Ecto neural progenitor cell (in vitro differentiated cells): ENCODE measurements around the gene CCDC80.

ENCODE experiments used
- DNase-seq: peaks from one replicate; pipeline ENCODE4 v3.0.0-alpha.2; 2018; ENCODE audit warnings: low spot score

The CCDC80 gene, protein sequence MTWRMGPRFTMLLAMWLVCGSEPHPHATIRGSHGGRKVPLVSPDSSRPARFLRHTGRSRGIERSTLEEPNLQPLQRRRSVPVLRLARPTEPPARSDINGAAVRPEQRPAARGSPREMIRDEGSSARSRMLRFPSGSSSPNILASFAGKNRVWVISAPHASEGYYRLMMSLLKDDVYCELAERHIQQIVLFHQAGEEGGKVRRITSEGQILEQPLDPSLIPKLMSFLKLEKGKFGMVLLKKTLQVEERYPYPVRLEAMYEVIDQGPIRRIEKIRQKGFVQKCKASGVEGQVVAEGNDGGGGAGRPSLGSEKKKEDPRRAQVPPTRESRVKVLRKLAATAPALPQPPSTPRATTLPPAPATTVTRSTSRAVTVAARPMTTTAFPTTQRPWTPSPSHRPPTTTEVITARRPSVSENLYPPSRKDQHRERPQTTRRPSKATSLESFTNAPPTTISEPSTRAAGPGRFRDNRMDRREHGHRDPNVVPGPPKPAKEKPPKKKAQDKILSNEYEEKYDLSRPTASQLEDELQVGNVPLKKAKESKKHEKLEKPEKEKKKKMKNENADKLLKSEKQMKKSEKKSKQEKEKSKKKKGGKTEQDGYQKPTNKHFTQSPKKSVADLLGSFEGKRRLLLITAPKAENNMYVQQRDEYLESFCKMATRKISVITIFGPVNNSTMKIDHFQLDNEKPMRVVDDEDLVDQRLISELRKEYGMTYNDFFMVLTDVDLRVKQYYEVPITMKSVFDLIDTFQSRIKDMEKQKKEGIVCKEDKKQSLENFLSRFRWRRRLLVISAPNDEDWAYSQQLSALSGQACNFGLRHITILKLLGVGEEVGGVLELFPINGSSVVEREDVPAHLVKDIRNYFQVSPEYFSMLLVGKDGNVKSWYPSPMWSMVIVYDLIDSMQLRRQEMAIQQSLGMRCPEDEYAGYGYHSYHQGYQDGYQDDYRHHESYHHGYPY

GRCh38 chr3:112640930-112641801, at the start of gene CCDC80:
Gene CCDC80, minus strand, starts transcription at chr3:112641143. Its CDS starts 1,238 bp downstream, at chr3:112639905.
- DNase-seq: no peak

DNA sequence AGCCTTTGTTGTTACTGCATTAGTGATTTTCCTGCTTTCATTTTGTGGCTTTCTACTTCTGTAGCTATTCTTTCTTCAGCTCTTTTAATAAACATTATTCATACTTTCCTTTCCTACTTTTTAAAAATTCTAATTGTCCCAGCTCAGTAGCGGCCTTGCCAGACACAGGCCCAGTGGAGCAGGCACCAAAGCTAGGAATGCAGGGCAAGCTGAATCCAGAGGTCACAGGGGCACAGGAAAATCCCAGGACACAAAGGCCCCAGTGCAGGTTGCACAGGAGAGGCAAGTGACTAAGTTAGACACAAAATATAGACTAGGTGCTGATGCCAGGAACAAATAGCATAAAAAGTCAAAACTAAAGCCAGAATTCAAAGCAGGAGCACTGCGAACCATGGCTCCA, 49.0 kb upstream of the CCDC80 start:
- DNase-seq: peak; percentile 53

- no peak for DNase-seq
Observed at GRCh38 chr3:112689385-112689784, 48.4 kb upstream of the CCDC80 start.

- DNase-seq: no peak
Observed at GRCh38 chr3:112688819-112689218, 47.9 kb upstream of the CCDC80 start.

DNA sequence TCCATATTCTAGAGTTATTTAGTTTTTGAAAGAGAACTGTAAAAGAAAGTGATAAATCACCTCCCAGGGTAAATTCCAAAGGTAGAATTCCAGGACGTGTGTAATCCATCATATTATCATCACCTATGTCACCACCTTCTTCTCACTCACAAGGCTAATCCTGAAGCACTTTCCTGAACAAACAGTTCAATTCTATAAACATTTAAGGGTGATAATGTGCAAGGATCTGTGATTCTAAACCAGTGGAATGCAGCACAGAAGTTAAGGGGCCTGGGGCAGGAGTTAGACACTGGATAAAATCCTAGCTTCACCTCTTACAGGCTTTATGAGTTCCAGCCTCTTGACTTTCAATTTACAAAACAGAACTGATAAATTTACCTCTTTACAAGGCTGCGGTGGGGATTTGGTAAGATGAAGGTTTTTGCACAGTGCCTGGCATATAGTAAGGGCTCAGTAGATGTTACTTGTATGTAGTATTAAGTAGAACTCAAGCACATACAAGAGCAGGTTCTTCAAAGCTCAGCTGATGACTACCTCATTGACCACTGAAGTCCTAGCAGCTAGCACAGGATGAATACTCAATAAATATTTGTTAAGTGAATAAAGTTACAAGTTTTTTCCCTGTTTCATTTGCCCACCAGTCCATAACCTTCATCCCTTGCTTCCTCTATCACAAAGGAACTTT, 47.3 kb upstream of the CCDC80 start:
- no peak for DNase-seq

DNA sequence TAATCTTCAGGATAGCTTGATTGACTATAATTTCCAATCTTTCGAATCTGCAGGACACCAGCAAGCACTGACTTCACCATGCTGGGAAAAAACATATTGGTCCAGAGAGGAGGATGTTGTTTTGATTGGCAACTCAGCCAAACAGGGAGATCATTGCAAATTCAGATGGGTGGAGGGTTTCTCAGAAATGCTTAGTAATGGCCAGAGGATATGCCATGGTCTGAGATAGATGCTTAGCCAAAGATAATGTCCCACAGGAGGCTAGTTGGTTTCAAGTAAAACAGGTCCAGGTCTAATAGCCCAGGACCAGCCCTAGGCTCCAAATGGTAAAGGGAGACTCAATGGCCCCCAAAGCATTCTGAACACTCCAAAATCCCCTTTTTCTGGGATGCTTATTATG, 46.7 kb upstream of the CCDC80 start:
- DNase-seq: no peak

GRCh38 chr3:112687211-112687610, 46.3 kb upstream of the CCDC80 start:
- DNase-seq: no peak

DNA sequence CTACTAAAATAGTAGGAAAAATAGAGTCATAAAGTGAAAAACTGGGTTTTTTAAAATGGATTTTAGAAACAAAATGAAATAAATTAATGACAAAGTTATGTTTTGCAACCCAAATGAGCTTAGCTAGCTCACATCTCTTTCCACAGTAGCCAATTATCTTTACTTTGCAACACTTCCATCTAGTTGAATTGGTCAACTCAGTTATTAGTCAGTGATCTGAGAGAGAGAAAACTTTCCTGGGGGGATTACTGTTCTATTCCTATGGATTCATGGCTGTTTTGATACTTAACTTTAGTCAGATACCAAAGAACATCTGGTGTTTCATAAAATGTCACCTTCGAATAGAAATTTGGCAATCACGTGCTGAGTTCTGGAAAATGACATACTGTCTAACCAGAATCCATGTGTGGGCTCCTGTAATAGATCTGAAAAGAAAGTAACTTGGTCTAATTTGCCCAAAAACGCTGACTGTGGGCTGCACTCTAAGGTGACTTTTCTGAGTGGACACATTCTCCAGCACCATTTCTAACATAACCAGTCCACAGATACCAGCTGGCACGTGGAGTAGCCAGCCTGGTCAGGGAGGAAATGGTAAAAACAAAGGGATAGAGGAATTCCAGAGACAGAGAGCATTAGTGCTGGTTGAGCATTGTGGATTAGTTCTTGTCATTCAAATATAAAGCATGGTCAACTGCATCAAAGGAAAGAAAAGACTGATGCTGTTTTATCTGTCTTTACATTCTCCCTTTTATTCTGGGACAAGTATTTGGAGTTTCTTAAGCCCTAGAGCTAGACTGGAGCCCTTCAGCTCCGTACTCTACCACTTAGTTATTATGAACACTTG, 45.2 kb upstream of the CCDC80 start:
- DNase-seq: no peak

GRCh38 chr3:112685420-112685819, 44.5 kb upstream of the CCDC80 start:
- no peak for DNase-seq

DNA sequence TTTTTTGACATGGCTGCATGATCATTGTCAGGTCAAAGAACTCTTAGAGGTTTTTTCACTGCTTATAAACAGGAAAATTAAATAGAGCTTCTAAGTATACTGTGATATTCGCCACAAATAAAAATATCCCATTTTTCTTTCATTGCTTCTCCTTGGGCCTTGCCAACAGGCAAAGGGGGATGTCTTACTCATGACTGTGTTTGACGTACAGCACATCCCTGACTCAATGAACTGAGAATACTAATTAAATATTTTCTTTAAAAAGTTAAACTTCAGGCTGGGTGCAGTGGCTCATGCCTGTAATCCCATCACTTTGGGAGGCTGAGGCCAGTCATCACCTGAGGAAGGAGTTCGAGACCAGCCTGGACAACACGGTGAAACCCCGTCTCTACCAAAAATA, 41.4 kb upstream of the CCDC80 start:
- no peak for DNase-seq

- DNase-seq: no peak
Observed at GRCh38 chr3:112681822-112682325, 40.9 kb upstream of the CCDC80 start.

- no peak for DNase-seq
Observed at GRCh38 chr3:112676659-112677234, 35.8 kb upstream of the CCDC80 start.

- no peak for DNase-seq
Observed at GRCh38 chr3:112675943-112676535, 35.1 kb upstream of the CCDC80 start.

- DNase-seq: no peak
Observed at GRCh38 chr3:112675349-112675748, 34.4 kb upstream of the CCDC80 start.

- no peak for DNase-seq
Observed at GRCh38 chr3:112672716-112673541, 32.0 kb upstream of the CCDC80 start.

GRCh38 chr3:112671930-112672715, 31.2 kb upstream of the CCDC80 start:
- DNase-seq: no peak

DNA sequence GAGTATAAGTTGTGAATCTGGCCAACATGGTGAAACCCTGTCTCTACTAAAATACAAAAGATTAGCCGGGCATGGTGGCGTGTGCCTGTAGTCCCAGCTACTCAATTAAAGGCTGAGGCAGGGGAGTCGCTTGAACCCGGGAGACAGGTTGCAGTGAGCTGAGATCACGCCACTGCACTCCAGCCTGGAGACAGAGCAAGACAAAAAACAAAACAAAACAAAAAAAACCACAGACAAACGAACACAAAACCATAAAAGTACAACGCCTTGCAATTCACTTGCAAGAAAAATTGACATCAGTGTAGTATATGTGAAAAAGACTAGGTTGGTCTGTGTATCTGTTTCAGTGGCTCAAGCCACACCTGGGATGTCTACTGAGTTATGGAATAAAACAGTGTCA, 29.9 kb upstream of the CCDC80 start:
- DNase-seq: no peak

DNA sequence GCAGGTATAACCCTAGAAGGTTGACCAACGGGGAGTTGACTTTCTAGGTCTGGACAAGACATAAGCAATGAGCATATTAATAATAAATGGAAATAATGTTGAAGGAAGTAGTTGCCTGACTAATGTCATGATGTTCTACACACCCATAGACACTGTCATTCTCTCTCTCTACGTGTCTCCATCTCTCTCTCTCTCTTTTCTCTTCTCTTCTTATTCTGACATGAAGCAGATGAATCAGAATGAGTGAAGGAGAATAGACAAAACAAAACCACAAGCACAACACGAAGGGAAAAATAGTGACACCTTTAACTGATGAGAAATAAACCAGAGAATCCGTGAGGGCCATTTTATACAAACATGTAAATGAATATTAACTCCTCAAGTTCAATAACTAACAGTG, 26.7 kb upstream of the CCDC80 start:
- DNase-seq: no peak
